Motor neuron (in vitro differentiated cells): ENCODE measurements around the gene BAHCC1. TPM values are rescaled to one million over a fixed set of nuclear protein-coding genes. Genes with fewer than 3 reads are reported as not detected.
A peak's percentile ranks its signal among the peaks of the same experiment; 100 is the strongest.

Source experiments
- ATAC-seq, 8 experiments: fragments of 200-7000 bp; cut with Tn5 transposase; replicated peaks in 6 of 8; 2 replicates each; pipeline ENCODE4 v1.8.0; 2021; ENCODE audit warnings: mild to moderate bottlenecking in 8 of 8, moderate library complexity in 8 of 8
- H3K27ac ChIP-seq, 2 donors: fragments of 250-450 bp; sonication (Bioruptor Pico); 2 replicates each; pipeline ENCODE4 v1.9.0; 2021; ENCODE audit warnings: antibody characterized with exemption in 2 of 2, mild to moderate bottlenecking in 2 of 2, moderate library complexity in 1 of 2
- H3K4me1 ChIP-seq, 2 donors: fragments of 250-450 bp; sonication (Bioruptor Pico); replicated peaks in 1 of 2; 2 replicates each; pipeline ENCODE4 v1.6.1; 2021; ENCODE audit warnings: antibody characterized with exemption in 2 of 2, mild to moderate bottlenecking in 2 of 2, moderate library complexity in 1 of 2
- H3K4me3 ChIP-seq, 5 donors: fragments of 250-450 bp; sonication (Bioruptor Pico); 2 replicates each; pipeline ENCODE4 v1.9.0; 2021; ENCODE audit warnings: antibody characterized with exemption in 5 of 5, mild to moderate bottlenecking in 5 of 5, moderate library complexity in 4 of 5
- WGBS, 10 experiments: fragments of 450-650 bp; shearing (Covaris generic); methylation state at CpG; one replicate each; pipeline ENCODE4 v1.0.0; 2022; 5-methylcytosine and 5-hydroxymethylcytosine counted together
- in situ Hi-C, 9 experiments: fragments of 400-800 bp; cut with MboI; loops; one replicate each; pipeline ENCODE4 v1.15.0; 2021; ENCODE audit warnings: low sequenced_read_pairs in 9 of 9, low pct_unique_long_range_greater_than_20kb in 2 of 9; ENCODE audit not compliant: unreplicated experiment in 9 of 9
- total RNA-seq, 8 experiments: library from RNA; unstranded; fragments of 300-600 nt; gene quantifications; 2 replicates each; pipeline versions ENCODE4 v1.2.3 to v1.2.4, GENCODE V29; 2022

Gene BAHCC1
- total RNA-seq, 8 experiments from 2014 or later = 1.9 to 19.5 (median 10.4) TPM

GRCh38 chr17:81445642-81446503 lies 50.6 kb downstream of the BAHCC1 start:
- Histone ChIP-seq H3K4me1 (peaks cover 7 to 19% of the 10 kb centered on the region in 2 donors), H3K4me3 (no peak overlapping the region), H3K27ac (no peak overlapping the region)
- in situ Hi-C loops = no loop called here
- 10 to 100% (median 63%) methylated on average over 1 to 6 of the region's 30 CpGs; no CpG with 5 or more reads in 1 of the 10 experiments for whole genome bisulfite sequencing, 10 experiments
- ATAC-seq = no peak

GRCh38 chr17:81447331-81447933 lies 52.2 kb downstream of the BAHCC1 start:
- no peak for ATAC-seq
- in situ Hi-C loops = no loop called here
- WGBS, 10 experiments = 95% methylated on average over 8 of the region's 25 CpGs; no CpG with 5 or more reads in 9 of the 10 experiments
- H3K4me3 ChIP-seq = no peak overlapping the region
- H3K4me1 ChIP-seq = peaks cover 3 to 18% of the 10 kb centered on the region in 2 donors
- no peak overlapping the region for H3K27ac ChIP-seq

GRCh38 chr17:81448442-81448841 lies 53.2 kb downstream of the BAHCC1 start:
- no peak overlapping the region for H3K27ac ChIP-seq
- WGBS, 10 experiments = 93 to 100% methylated on average over 3 to 4 of the region's 25 CpGs; no CpG with 5 or more reads in 8 of the 10 experiments
- in situ Hi-C loops = no loop called here
- H3K4me3 ChIP-seq = no peak overlapping the region
- peaks cover 3 to 28% of the 10 kb centered on the region in 2 donors for H3K4me1 ChIP-seq
- peak in 2 of 8 experiments; percentile 1 to 52 for ATAC-seq

GRCh38 chr17:81448950-81449349 lies 53.7 kb downstream of the BAHCC1 start:
- WGBS, 10 experiments = no CpG with 5 or more reads among the region's 12 CpGs
- no peak overlapping the region for H3K4me3 ChIP-seq
- H3K4me1 ChIP-seq = peaks cover 3 to 33% of the 10 kb centered on the region in 2 donors
- in situ Hi-C loops = no loop called here
- peak overlapping the region in 1 of 2 donors; percentile 37 for H3K27ac ChIP-seq
- peak in 6 of 8 experiments; percentile 28 to 73 (median 52) for ATAC-seq

- in situ Hi-C loops = no loop called here
- H3K4me1 ChIP-seq = peaks cover 3 to 37% of the 10 kb centered on the region in 2 donors
- whole genome bisulfite sequencing, 10 experiments = no CpG with 5 or more reads among the region's 8 CpGs
- H3K27ac ChIP-seq = peak overlapping the region in 1 of 2 donors; percentile 37
- no peak overlapping the region for H3K4me3 ChIP-seq
- ATAC-seq = peak in 2 of 8 experiments; percentile 15 to 16
Measured at GRCh38 chr17:81449351-81449750, 54.1 kb downstream of the BAHCC1 start.

GRCh38 chr17:81451823-81452222 lies 56.6 kb downstream of the BAHCC1 start:
- H3K4me3 ChIP-seq = no peak overlapping the region
- in situ Hi-C loops = no loop called here
- peaks cover 10 to 46% of the 10 kb centered on the region in 2 donors for H3K4me1 ChIP-seq
- no CpG with 5 or more reads among the region's 26 CpGs for WGBS, 10 experiments
- peak overlapping the region in 1 of 2 donors; percentile 76 for H3K27ac ChIP-seq
- no peak for ATAC-seq

- in situ Hi-C loops = no loop called here
- peaks cover 14 to 51% of the 10 kb centered on the region in 2 donors for H3K4me1 ChIP-seq
- ATAC-seq = no peak
- H3K27ac ChIP-seq = peak overlapping the region in 1 of 2 donors; percentile 76
- no peak overlapping the region for H3K4me3 ChIP-seq
- 88% methylated on average over 12 of the region's 23 CpGs; no CpG with 5 or more reads in 9 of the 10 experiments for WGBS, 10 experiments
Measured at GRCh38 chr17:81452551-81452950, 57.3 kb downstream of the BAHCC1 start.

- Histone ChIP-seq H3K27ac (peak overlapping the region; percentile 19 to 76), H3K4me3 (no peak overlapping the region), H3K4me1 (peaks cover 14 to 51% of the 10 kb centered on the region in 2 donors)
- 71 to 100% (median 89%) methylated on average over 1 to 20 of the region's 30 CpGs; no CpG with 5 or more reads in 6 of the 10 experiments for WGBS, 10 experiments
- in situ Hi-C loops = no loop called here
- ATAC-seq = peak in 4 of 8 experiments; percentile 18 to 65 (median 30)
Measured at GRCh38 chr17:81453076-81453475, 57.8 kb downstream of the BAHCC1 start.

- Histone ChIP-seq H3K4me1 (peaks cover 14 to 49% of the 10 kb centered on the region in 2 donors), H3K4me3 (no peak overlapping the region), H3K27ac (peak overlapping the region in 1 of 2 donors; percentile 26)
- 37 to 43% methylated on average over 1 to 3 of the region's 7 CpGs; no CpG with 5 or more reads in 8 of the 10 experiments for WGBS, 10 experiments
- ATAC-seq = no peak
- in situ Hi-C loops = no loop called here
Measured at GRCh38 chr17:81453712-81454111, 58.5 kb downstream of the BAHCC1 start.

GRCh38 chr17:81454473-81454872 lies 59.2 kb downstream of the BAHCC1 start:
- Histone ChIP-seq H3K27ac (no peak overlapping the region), H3K4me3 (no peak overlapping the region), H3K4me1 (peaks cover 11 to 41% of the 10 kb centered on the region in 2 donors)
- in situ Hi-C loops = no loop called here
- WGBS, 10 experiments = no CpG with 5 or more reads among the region's 13 CpGs
- no peak for ATAC-seq

- 100% methylated on average over 2 to 5 of the region's 18 CpGs; no CpG with 5 or more reads in 7 of the 10 experiments for WGBS, 10 experiments
- ATAC-seq = no peak
- Histone ChIP-seq H3K27ac (no peak overlapping the region), H3K4me1 (peaks cover 11 to 37% of the 10 kb centered on the region in 2 donors), H3K4me3 (no peak overlapping the region)
- in situ Hi-C loops = no loop called here
Measured at GRCh38 chr17:81455387-81455786, 60.1 kb downstream of the BAHCC1 start.

- no peak overlapping the region for H3K4me3 ChIP-seq
- H3K27ac ChIP-seq = peak overlapping the region; percentile 50 to 82
- no peak for ATAC-seq
- WGBS, 10 experiments = 73 to 100% (median 89%) methylated on average over 1 to 6 of the region's 15 CpGs; no CpG with 5 or more reads in 6 of the 10 experiments
- in situ Hi-C loops = no loop called here
- H3K4me1 ChIP-seq = peaks cover 11 to 37% of the 10 kb centered on the region in 2 donors
Measured at GRCh38 chr17:81456091-81456490, 60.8 kb downstream of the BAHCC1 start.

- peaks cover 11 to 37% of the 10 kb centered on the region in 2 donors for H3K4me1 ChIP-seq
- in situ Hi-C loops = no loop called here
- no peak overlapping the region for H3K4me3 ChIP-seq
- no peak for ATAC-seq
- 17 to 60% (median 29%) methylated on average over 1 to 2 of the region's 7 CpGs; no CpG with 5 or more reads in 7 of the 10 experiments for WGBS, 10 experiments
- H3K27ac ChIP-seq = peak overlapping the region; percentile 50 to 82
Measured at GRCh38 chr17:81456798-81457197, 61.5 kb downstream of the BAHCC1 start.
